IPS-NIHi7 (cell line): ENCODE measurements around the gene NDUFA7.
"Not testable (repeated sequence)": the region's sequence is repeated elsewhere in the genome, so short reads cannot be mapped to it uniquely, and the experiment has no call there.

Experiments
- DNase-seq: peaks from one replicate; pipeline ENCODE4 v3.0.0; 2012; ENCODE audit warnings: mixed read lengths; ENCODE audit errors: extremely low spot score

NDUFA7 gene

DNA sequence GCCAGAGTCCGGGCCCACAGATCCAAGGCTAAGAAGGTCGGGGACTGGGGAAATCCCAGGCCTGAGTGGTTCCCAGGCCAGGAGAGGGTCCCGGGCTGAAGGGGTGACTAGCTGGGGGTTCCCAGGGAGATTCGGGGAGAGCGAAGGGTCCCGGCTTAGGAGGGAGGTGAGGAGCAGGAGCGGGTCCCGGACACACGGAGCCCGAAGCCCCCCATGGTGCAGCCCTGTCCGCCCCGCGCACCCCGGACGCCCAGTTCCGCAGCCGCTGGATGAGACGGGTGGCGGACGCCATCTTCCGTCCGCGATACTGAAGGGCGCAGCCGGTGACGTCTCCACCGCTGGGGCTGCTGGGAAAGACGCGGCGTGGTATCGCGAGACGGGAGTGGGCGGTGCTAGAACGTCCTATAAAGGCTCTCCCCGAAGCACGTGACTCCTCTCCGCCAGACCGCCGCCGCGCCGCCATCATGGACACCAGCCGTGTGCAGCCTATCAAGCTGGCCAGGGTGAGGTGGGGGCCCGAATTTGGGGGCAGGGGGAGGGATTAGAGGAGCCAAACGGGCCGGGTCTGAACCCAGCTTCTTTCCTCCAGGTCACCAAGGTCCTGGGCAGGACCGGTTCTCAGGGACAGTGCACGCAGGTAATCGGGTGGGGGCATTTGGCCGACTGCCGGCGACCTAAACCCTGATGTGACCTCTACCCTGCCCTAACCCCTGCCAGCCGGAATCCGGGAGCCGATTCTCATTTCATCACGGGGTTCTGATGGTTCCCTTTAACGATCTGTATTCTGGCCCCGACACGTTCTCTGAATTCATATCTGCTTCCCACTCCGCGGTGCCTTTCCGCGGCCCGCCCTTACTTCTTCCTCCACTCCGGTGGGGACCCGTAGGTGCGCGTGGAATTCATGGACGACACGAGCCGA, at the start of gene NDUFA7, which contains the start of gene RPS28:
Gene NDUFA7, minus strand, starts transcription at position 309 of the 919 bp plus-strand sequence. Its CDS starts 17 bp downstream, at position 292.
Gene RPS28, plus strand, starts transcription at position 430 of the 919 bp plus-strand sequence. Its CDS starts 35 bp downstream, at position 465.
- DNase-seq: peak; percentile 93

DNA sequence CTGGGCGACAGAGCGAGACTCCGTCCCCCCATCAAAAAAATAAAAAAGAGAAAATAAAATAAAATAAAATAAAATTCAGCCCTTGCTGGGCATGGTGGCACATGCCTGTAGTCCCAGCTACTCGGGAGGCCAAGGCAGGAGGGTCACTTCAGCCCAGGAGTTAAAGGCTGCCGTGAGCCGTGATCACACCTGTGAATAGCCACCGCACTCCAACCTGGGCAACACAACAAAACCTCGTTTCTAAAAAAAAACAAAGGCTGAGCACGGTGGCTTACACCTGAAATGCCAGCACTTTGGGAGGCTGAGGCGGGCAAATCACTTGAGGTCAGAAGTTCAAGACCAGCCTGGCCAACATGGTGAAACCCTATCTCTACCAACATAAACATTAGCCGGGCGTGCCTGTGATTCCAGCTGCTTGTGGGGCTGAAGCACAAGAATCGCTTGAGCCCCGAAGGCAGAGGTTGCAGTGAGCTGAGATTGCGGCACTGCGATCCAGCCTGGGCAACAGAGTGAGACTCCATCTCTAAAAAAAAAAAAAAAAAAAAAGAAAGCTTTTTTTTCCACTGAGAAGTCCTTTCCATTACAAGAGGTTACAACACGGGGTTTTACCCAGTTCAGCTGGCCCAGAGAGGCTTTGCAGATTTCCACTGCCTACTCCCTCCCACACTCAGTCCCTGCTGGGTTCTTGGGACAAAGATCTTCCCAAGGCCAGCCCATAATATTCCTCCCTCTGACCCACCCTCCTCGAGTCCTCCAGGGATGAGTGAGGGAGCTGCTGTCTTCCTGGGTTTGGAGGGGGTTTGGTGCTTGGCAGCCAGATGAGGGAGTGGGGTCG, 49.2 kb upstream of the NDUFA7 start:
- DNase-seq: no peak

DNA sequence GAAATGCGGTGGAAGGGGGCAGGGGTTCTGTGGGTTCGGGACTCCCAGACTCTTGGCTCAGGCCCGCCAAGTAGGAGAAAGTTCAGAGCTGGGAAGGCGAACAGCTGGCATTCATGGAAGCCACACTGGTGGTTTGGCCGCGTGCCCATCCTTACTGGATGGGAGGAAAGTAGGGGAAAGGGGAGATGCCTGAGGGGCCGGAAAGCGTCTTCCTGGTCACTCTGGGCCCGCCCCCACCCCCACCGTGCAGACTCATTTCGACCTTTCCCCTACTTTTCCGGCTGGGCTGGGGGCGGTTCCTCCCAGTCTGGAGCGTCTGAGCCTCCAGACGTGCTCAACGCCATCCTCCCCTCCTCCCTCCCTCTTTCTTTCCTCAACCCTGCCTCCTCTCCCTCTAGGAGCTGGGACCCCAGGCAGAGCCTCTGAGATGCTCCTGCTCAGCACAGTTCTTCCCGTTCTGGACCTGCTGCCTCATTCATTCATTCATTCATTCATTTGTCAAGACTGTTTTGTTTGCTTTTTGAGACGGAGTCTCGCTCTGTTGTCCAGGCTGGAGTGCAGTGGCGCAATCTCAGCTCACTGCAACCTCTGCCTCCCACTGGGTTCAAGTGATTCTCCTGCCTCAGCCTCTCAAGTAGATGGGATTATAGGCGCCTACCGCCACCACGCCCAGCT, 46.3 kb upstream of the NDUFA7 start:
- DNase-seq: peak; percentile 87

DNA sequence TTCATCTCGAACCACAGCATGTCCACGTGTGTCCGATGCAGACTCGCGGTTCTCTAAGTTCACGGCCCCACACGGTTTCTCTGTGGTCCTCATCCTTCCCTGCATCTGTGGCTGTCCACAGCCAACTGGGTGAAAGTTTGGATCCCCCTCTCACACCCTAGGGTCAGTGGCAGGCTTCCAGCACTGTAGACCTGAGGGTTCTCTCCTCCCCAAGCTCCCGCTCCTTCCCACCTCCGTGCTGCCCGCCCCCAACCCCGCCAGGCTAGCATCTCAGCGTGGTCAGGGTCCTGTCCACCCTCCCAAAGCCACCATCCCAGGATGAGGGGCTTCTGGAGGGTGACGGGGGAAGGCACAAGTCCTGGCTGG, 45.8 kb upstream of the NDUFA7 start:
- no peak for DNase-seq

DNA sequence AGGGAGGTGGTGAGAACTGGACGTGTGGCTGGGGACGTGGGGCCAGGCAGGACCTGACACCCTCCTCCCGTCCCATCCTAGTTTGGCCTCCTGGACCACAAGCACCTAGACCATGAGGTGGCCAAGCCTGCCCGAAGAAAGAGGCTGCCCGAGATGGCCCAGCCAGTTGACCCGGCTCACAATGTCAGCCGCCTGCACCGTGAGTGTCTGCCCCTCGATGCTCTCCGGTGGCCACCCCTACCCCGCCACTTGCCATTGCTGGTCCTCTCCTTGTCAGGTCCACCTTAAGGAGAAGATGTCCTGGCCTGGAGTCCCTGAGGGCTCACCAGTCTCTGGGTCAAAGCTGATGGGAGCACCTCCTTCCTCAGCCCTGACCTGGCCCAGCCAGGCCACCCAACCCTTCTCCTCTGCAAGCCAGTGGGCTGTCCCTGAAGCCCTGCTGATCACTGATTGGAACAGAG, 45.0 kb upstream of the NDUFA7 start:
- DNase-seq: peak; percentile 8

DNA sequence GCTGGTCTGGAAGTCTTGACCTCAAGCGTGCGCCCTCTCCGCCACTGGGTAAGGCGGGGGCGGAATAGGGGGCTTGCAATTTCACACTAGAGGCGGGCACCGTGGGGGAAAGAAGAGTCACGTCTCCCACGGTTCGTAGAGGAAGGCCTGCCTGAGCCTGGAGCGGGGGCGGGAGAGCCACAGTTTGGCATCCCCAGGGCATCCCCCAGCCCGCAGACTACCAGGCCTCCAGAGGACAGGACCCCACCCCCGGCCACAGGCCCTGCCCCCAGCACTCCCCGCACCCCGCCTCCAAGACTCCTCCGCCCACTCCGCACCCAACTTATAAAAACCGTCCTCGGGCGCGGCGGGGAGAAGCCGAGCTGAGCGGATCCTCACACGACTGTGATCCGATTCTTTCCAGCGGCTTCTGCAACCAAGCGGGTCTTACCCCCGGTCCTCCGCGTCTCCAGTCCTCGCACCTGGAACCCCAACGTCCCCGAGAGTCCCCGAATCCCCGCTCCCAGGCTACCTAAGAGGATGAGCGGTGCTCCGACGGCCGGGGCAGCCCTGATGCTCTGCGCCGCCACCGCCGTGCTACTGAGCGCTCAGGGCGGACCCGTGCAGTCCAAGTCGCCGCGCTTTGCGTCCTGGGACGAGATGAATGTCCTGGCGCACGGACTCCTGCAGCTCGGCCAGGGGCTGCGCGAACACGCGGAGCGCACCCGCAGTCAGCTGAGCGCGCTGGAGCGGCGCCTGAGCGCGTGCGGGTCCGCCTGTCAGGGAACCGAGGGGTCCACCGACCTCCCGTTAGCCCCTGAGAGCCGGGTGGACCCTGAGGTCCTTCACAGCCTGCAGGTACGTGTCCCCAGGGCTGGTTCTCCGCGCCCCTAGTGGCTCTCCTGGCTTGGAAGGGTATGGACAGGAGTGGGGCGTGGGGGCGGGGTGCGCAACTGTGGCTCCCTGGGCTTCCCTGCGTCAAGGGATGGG, 42.9 kb upstream of the NDUFA7 start, which contains the start of gene ANGPTL4:
Gene ANGPTL4, plus strand, starts transcription at position 353 of the 969 bp plus-strand sequence. Its CDS starts 167 bp downstream, at position 520.
- peak; percentile 84 for DNase-seq

DNA sequence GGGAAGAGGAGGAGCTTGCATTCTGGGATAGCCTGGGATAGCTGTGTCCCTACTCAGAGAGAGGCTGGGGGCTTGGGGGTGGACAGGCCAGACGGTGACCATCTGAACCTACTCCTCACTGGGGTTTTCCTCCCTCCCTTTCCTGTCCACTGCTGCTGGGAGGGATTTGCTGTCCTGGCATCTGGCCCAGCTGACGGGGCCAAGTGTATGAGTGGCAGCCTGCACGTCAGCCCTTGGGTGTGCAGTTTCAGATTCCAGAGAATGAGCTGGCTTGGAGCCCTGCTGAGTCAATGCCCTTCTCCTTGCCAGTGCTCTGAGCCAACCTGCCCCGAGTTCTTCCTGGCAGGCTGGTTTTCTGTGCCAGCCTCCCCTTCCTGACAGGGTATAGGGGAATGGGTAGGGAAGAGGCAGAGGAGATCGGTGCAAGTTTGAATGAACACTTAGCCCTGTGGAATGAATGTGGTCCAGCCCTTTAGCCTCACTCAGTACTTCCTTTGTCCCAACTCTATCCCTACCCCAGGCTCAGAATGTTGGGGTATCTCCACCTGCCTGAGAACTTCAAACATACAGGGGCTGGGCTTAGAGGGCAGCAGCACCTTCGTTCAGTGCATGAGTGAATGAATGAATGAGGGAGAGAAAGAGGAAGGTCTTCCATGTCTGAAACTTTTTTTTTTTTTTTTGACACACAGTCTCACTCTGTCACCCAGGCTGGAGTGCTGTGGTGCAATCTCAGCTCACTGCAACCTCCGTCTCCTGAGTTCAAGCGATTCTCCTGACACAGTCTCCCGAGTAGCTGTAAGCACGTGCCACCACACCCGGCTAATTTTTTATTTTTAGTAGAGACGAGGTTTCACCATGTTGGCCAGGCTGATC, 41.0 kb upstream of the NDUFA7 start:
- no peak for DNase-seq

DNA sequence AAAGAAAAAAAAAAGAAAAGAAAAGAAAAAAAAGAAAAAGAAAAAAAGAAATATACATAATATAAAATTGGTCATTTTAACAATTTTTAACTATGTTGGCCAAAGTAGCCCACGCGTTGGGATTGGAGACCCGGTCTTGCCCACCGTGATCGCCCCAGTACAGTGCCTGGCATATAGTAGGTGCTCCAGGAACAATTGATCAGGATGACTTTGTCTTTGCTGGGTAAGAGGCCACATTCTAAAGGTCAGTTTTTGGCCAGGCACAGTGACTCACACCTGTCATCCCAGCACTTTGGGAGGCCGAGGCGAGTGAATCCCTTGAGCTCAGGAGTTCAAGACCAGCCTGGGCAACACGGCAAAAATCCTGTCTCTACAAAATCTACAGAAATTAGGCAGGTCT, 39.0 kb upstream of the NDUFA7 start:
- DNase-seq: no peak

DNA sequence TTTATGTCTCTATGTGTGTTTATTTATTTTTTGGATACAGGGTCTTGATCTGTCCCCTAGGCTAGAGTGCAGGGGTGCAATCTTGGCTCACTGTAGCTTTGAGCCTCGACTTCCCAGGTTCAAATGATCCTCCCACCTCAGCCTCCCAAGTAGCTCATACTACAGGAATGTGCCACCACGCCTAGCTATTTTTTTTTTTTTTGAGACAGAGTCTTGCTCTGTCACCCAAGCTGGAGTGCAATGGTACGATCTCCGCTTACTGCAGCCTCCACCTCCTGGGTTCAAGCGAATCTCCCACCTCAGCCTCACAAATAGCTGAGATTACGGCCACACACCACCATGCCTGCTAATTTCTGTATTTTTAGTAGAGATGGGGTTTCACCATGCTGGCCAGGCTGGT, 37.8 kb upstream of the NDUFA7 start:
- no peak for DNase-seq

DNA sequence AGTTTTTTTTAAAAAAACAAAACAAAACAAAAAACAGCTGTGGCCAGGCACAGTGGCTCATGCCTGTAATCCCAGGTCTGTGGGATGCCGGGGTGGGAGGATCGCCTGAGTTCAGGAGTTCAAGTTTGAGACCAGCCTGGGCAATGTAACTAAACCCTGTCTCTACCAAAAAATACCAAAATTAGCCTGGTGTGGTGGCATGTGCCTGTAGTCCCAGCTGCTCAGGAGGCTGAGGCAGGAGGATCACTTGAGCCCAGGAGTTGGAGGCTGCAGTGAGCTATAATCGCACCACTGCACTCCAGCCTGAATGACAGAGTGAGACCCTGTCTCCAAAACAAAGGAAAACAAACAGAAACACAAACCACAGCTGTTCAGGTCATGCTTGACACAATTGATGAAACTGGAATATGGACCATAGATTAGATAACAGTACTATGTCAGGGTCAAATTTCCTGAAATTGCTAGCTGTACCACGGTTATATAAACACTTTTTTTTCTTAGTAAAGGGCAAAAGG, 35.9 kb upstream of the NDUFA7 start:
- no peak for DNase-seq

DNA sequence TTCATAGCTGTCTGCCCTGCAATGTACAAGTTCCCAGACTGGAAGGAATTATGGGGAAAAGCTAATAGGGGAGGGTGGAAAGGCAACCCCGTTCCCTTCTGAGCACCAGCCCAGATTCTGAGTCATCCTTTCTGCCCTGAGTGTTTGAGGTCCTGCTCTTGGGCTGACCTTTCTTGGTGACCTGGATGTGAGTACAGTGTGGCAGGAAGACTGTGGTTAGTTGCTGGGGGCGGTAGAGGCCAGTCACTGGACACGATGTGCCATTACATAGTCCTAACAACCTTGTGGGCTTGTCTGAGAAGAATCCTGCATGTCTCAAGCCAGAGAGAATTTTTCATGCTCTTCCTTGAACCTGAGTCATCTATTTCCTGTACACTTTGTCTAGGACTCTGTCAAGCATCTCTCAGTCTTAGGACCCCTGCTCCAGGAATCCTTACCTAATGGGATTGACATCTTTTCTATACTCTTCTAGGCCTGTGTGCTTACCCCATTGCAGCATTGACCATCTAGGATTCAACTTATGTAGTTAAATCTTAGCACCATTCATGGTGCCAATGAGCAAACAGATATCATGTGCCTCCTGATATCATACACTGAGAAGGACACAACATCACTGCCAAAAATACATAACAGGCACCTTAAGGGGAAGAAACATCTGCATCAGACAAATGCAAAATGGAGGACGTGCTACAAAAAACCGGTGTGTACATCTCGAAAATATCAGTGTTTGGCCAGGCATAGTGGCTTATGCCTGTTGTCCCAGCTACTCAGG, 34.6 kb upstream of the NDUFA7 start:
- no peak for DNase-seq

DNA sequence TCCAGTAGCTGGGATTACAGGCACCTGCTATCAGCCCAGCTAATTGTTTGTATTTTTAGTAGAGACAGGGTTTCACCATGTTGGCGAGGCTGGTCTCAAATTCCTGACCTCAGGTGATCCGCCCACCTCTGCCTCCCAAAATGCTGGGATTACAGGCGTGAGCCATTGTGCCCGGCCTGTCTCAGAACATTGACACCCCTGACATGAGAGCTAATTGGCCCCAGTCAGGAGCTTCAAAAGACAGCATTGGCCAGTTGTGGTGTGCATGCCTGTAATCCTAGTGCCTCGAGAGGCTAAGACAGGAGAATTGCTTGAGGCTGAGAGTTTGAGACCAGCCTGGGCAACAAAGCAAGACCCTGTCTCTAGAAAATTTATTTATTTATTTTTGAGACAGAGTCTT, 31.7 kb upstream of the NDUFA7 start:
- DNase-seq: not testable (repeated sequence)

DNA sequence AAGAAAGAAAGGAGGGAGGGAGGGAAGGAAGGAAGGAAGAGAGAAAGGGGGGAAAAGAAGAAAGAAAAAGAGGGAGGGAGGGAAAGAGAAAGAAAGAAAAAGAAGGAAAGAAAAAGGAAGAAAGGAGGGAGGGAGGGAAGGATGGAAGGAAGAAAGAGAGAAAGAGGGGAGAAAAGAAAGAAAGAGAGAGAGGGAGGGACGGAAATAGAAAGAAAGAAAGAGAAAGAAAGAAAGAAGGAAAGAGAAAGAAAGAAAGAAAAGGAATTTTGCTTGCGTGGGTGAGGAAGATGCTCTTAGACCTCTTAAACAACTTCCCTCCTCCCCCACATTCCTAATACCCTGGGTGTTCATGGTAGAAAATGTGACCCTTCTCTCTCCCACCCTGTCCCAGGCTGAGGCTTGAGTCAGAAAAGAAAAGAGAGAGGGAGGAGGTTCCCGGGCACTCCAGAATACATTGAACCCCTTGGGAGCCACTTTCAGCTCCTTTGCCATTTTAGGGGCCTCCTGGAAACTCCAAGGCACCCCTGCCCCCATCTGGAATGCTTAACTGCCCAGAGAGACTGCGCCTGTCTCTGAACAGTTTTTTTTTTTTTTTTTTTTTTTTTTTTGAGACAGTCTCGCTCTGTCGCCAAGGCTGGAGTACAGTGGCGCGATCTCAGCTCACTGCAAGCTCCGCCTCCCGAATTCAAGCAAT, 31.1 kb upstream of the NDUFA7 start:
- DNase-seq: no peak

DNA sequence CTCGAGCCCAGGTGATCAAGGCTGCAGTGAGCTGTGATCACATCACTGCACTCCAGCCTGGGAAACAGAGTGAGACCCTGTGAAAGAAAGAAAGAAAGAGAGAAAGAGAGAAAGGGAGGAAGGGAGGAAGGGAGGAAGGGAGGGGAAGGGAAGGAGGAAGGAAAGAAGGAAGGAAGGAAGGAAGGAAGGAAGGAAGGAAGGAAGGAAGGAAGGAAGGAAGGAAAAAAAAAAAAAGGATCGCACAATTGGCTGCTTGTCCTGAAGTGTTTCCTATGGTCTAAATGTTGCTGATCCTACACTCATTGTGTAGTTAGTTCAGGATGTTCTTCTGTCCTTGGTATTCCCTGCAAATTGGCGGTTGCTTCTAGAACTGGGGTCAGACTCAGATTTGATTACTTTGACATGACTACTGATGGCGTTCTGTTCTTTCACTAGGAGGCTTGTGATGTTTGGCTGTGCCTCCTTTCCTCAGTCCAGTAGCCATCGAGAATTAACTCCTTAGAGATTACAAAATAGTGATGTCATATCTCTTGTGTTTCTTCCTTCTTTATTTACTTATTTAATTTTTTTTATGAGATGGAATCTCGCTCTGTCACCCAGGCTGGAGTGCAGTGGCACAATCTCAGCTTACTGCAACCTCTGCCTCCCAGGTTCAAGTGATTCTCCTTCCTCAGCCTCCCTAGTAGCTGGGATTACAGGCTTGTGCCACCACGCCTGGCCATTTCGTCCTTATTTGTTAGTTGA, 28.6 kb upstream of the NDUFA7 start:
- DNase-seq: not testable (repeated sequence)

DNA sequence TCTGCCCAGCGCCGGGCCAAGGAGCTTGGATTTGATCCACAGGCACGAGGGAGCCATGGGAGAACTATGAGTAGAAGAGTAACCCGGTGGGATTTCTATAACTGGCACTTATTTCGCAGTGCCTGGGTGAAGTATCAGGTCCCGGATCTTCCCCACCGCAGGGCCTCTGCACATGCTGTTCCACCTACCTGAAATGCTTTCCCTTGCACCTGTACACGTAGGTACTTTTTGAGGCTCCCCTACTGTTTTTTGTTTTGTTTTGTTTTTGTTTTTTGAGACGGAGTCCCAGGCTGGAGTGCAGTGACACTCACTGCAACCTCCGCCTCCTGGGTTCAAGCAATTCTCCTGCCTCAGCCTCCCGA, 22.3 kb upstream of the NDUFA7 start:
- no peak for DNase-seq

DNA sequence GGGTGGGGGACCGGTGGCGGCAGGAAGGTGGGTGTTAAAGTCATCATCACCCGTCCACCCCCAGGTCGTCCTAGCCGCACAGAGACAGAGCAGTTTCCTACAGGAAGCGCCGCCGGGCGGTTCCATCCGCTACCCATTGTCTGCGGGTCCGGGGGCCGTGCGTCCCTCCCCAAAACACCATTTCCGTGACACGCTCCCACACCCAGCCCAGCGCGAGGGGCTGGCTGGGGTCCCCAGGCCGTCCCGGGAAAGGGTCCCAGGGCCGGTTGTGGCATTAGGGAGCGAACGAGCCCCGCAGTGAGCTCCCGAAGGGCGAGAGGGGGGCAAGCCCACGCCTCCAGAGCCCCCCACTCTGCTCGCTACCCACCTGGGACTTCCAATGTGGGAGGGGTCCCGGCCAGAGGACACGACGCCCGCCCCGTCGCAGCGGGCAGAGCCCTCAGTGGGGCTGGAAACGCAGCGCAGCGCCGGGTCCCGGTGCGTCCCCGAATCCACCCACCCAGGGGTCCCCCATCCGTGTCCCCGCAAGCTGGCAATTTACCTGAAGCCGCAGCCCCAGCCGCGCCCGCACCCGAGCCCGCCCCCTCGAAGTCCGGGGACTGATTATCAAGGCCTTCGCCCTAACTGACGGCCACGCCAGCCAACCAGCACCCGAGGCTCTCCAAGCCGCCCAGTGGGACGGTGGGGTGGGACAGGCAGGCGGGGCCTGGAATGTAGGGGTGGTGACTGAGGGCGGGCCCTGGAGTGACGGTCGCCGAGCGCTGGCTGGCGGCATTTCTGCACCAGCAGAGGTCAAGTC, 21.7 kb upstream of the NDUFA7 start, which contains the start of gene KANK3:
Gene KANK3, minus strand, starts transcription at position 579 of the 799 bp plus-strand sequence. CDS start 5,434 bp downstream, outside the sequence.
- peak; percentile 98 for DNase-seq
